Activated T-helper 9 cell treated with anti-CD3 and anti-CD28 coated beads, Interleukin-2, amount 50 U/mL, for 16 hours (primary cell): ENCODE results near the gene SYNE1.

ENCODE experiments used
- DNase-seq: peaks from one replicate; pipeline ENCODE4 v3.0.0-alpha.2; 2020; ENCODE audit warnings: low read depth

The SYNE1 gene

GRCh38 chr6:152314483-152314832 lies 322.7 kb downstream of the SYNE1 start:
- no peak for DNase-seq

GRCh38 chr6:152313542-152314482 lies 323.4 kb downstream of the SYNE1 start:
- DNase-seq: no peak

GRCh38 chr6:152312434-152312833 lies 324.7 kb downstream of the SYNE1 start:
- no peak for DNase-seq

- no peak for DNase-seq
These were observed 326.7 kb downstream of the SYNE1 start for GRCh38 chr6:152310371-152310954.

GRCh38 chr6:152309648-152310047 lies 327.5 kb downstream of the SYNE1 start:
- DNase-seq: peak; percentile 43

- no peak for DNase-seq
These were observed 328.2 kb downstream of the SYNE1 start for GRCh38 chr6:152309006-152309405.

GRCh38 chr6:152308306-152308705 lies 328.9 kb downstream of the SYNE1 start:
- no peak for DNase-seq

GRCh38 chr6:152305672-152306071 lies 331.5 kb downstream of the SYNE1 start:
- no peak for DNase-seq

GRCh38 chr6:152301765-152302568 lies 335.2 kb downstream of the SYNE1 start:
- peak; percentile 83 for DNase-seq

- DNase-seq: no peak
These were observed 336.0 kb downstream of the SYNE1 start for GRCh38 chr6:152301021-152301764.

- no peak for DNase-seq
These were observed 336.6 kb downstream of the SYNE1 start for GRCh38 chr6:152300517-152300916.

- DNase-seq: no peak
These were observed 338.1 kb downstream of the SYNE1 start for GRCh38 chr6:152298848-152299735.

GRCh38 chr6:152298055-152298647 lies 339.0 kb downstream of the SYNE1 start:
- no peak for DNase-seq

- DNase-seq: no peak
These were observed 340.4 kb downstream of the SYNE1 start for GRCh38 chr6:152296648-152297376.

GRCh38 chr6:152295920-152296319 lies 341.2 kb downstream of the SYNE1 start:
- no peak for DNase-seq

GRCh38 chr6:152295346-152295745 lies 341.8 kb downstream of the SYNE1 start:
- DNase-seq: no peak

GRCh38 chr6:152293404-152293803 lies 343.8 kb downstream of the SYNE1 start:
- DNase-seq: no peak

GRCh38 chr6:152292555-152292954 lies 344.6 kb downstream of the SYNE1 start:
- DNase-seq: no peak

GRCh38 chr6:152290693-152291092 lies 346.5 kb downstream of the SYNE1 start:
- no peak for DNase-seq

GRCh38 chr6:152277826-152278329 lies 359.3 kb downstream of the SYNE1 start:
- no peak for DNase-seq
